ENCODE measurements around the gene THUMPD3.

THUMPD3 gene

GRCh38 chr3:9397906-9398699 is 35.2 kb downstream of the THUMPD3 start:
- DNase-seq, result peak; percentile 36

DNA sequence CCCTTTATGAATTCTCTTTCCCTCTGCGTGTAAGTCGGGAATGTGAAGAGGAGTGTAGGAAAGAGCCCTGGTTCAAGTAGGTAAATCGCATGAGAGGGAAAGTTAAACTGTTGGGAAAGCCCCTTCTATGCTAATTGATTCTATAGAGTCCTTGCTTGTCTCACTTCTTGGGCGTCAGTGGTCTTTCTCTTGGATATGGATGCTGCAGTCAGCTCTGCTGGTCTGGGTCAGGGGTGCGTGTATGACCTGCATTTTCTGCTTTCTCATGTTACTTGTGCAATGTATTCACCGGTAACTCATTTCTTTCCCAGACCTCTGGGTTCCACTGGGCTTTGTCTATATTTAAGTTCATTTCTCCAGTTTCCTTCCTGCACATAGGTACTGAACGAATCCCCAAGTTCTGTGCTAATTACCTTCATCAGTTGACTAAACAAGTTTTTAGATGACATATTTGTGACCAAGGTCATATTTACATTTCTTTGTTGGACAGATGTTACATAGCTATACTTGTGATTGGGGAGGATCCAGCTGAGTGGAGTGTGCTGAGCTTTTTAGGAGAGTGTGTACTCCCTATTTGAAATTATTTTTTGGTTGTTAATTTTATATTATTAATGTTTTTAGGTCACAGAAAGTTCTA is 36.0 kb downstream of the THUMPD3 start:
- DNase-seq, result no peak

GRCh38 chr3:9399337-9399703 is 36.5 kb downstream of the THUMPD3 start:
- no peak for DNase-seq

DNA sequence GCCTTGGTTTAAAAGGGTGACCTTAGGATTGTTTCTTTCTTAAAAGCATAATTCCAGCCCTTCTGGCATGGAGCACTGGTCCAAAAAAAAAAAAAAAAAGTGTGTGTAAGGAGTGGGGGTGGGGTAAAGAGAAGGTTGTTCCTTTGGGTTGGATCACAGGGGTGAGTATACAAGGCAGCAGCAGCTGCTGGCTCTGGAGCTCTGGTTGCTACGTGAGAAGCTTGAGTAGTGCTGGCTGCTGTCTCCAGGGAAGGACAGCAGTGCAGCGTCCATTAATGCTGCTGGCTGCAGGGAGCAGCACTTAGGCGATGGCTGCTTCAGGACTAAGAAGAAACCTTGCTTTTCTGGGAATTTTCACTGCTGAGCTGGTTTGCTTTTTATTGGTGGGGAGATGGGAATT is 36.9 kb downstream of the THUMPD3 start:
- DNase-seq, result no peak

GRCh38 chr3:9400616-9401015 is 37.8 kb downstream of the THUMPD3 start:
- DNase-seq, result no peak

- DNase-seq, result no peak
These were observed 39.1 kb downstream of the THUMPD3 start for GRCh38 chr3:9401986-9402385.

DNA sequence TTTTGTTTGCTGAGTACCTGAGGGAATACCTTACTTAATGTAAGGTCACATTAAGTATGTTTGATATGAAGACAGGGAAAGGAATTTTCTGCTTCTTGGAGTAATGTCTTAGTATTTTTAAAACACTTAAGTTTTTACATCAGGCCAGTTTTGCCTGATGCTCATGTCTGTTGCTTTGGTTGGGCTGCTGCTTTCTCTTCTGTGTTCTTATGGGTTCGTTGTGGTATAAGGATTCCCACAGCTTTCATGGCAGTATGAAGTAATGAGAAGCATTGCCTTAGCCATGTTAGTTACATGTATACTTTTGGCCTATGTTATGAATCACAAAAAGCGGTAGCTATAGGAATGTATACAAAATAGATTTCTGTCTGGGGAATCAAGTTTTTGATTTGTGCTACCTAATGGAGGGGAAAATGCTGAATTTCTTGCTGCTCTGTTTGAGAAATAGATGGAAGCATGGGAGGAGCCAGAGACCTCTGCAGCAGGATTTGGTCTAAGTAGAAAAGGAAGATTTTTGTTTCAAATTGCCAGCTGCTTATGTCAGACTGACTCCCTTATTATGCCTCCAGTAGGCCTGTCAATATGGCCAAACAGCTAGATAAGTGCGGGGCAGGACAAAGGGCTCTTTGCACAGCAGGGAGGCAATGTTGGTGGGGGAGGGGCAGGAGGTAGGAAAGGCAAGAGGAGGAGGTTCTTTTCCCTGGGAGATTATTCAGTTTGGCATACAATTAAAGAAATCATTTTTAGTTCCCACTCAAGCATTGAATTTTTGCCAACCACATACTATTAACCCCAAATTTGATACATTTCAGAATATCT is 39.8 kb downstream of the THUMPD3 start:
- no peak for DNase-seq

DNA sequence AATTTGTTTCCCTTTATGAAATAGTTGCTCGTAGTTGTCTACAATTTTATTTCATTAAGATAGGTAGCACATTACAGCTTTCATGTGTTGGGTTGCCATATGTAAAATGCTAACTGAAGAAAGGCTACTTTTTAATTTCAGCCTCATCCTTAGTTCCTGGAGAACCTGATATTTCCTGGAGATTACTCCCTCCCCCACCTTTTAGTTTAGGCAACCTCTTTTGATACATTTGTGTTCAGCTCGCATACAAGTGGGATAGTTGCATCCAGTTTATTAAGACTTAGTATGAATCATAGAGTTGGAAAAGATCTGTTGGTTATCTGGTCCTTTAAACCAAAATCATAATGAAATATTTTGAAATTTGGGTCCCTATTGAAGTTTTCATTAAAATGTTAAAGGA is 40.6 kb downstream of the THUMPD3 start:
- no peak for DNase-seq

DNA sequence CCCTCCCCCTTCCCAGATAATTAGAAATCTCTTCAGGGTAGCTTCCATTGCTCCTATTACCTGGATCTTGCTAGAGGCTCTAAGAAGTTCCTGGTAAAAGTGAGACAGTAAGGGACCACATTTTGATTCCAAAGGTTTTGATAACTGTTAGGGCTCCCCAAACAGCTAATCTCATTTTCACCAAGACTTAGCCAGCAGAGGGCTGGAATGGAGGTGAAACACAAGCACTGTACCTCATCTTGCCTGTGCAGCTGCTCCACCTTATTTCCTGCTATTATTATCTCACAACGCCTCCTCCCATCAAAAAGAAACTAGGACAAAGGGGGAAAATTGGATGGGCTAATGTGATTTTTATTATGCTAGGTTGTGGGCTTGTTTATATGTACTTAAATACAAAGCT is 41.8 kb downstream of the THUMPD3 start:
- no peak for DNase-seq

DNA sequence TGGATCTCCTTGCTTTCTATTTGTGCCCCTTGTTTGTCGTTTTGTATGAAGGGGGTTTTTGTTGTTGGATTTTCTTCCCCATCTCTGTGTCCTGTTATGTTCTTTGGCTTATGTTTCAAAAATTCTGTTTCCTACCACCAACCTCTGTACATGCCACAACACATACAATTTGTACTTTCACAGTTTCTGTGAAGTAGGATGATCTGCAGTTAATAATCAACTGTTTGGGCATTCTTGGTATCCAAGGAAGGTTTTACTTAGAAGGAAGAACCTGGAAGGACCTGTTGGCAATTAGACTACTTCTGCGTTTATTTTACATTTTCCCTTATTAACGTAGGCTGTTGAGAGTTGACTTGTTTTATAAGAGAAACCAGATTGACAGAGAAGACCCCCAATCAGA is 42.9 kb downstream of the THUMPD3 start:
- no peak for DNase-seq

DNA sequence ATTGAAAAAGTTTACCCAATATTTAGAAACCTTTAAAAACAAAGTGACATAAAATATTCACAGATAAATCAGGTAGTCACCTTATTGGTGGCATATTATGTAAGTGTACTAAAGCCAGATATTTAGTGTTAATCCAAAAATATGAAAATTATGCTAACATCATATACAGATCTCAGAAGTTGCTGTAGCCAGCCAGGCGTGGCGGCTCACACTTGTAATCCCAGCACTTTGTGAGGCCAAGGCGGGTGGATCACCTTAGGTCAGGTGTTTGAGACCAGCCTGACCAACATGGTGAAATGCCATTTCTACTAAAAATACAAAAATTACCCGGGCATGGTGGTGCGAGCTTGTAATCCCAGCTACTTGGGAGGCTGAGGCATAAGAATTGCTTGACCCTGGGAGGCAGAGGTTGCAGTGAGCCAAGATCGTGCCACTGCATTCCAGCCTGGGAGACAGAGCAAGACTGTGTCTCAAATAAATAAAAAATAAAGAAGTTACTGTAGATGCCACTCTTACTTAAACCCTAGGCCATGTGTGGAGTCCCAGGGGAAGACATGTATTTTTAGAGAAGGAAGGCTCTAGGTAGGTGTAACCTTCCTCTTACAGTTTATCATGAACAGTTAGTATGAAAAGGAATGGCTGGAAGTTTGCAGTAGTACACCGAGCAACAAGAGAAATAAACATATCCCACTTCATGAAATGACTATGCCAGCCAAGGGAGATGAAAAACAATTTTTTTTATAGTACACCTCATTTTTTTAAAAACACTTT is 44.2 kb downstream of the THUMPD3 start:
- no peak for DNase-seq

GRCh38 chr3:9408061-9408460 is 45.2 kb downstream of the THUMPD3 start:
- no peak for DNase-seq

- no peak for DNase-seq
These were observed 45.7 kb downstream of the THUMPD3 start for GRCh38 chr3:9408546-9408945.

DNA sequence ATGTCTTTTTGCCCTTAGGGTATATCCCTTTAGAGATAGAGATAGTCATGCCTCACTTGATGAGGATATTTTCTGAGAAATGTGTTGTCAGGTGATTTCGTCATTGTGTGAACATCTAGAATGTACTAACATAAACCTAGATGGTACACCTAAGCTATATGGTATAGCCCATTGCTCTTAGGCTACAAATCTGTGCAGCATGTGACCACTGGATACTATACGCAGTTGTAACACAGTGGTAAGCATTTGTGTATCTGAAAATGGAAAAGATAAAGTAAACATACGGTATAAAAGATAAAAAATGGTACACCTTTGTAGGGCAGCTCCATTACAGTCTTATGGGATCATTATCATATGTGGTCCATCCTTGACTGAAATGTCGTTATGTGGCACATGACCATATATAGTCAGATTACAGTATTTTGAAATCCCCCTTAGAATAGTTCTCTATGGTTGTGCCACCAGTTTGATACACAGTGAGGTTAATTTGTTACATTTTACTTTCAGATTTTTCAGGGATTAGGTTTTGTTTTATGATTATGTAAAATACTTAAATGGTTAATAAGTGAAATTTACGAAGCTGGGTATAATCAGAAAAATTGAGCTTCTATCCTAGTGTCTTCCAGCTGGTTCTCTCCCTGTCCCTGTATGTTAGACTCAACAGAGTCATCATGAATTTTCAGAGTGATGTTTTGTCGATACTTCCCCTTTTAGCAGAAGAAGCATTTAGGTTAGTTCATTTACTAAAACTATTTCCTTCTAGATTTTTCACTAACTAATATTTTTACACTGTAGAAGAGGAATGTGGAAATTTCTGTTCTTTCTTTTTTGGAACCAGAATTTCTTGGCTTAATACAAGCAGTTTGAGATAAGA is 47.4 kb downstream of the THUMPD3 start:
- DNase-seq, result no peak

DNA sequence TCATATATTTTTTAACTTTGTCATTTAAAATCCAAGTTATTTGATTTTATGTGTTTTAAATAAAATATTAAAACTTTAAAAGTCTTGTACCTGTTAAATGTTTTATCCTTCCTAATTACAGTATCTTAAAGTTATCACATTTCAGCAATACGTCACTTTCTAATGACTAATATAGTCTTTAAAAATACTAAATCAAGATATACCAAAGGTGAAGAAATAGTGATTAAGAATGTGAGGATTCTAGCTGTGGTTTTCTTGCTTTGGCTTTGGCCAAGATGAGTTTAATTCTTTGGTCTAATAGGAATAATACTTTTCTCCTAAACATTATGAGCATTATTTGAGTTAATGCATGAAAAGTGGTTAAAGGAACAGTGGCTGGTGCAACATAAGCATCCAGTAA is 48.4 kb downstream of the THUMPD3 start:
- no peak for DNase-seq

GRCh38 chr3:9412293-9412692 is 49.4 kb downstream of the THUMPD3 start:
- no peak for DNase-seq

DNA sequence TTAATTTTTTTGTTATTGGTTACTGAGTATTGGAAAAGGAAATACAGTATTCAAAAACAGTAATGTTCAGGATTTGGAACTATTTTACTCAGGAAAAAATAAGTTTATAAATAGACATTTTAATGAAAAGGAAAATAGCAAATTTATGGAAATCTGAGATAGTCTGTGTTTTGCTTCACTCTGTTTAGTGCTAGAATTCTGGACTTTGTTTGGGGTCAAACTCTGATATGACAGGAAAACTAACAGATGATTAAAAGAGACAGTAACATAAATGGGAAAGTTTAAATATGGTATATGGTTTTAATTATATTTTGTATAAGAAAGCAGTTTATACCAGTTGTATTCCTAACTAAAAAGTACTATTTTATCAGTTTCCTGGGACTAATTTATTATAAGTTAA is 52.0 kb downstream of the THUMPD3 start:
- no peak for DNase-seq

- no peak for DNase-seq
These were observed 52.8 kb downstream of the THUMPD3 start for GRCh38 chr3:9415485-9416138.

DNA sequence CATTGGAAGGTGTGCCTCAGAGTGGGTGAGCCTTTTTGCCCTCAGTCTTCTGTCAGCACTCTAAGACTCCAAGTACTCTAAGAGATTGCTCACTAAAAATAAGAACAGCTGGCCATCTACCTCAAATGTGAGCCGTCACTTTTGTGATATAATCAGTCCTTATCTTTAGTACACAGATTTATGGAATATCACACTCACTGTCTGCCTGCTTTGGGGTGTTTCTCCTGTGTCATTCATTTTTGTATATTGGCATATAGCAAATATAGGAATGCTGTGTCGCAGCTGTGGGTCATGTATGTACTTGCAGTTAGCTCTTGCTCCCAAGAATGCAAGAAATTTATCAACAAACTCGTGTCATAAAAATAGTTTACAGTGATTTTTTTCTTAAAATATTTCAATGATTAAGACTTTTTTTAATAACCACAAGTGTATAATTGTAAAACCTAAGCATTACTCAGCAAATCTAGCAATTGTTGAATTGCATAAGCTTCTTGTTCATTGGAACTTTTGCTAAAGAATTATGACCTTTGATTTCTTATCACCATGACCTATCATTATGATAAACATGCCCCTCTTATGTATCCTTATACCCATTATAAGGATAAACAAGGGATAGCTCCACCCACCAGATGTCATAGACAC is 53.4 kb downstream of the THUMPD3 start:
- no peak for DNase-seq

- no peak for DNase-seq
These were observed 58.1 kb downstream of the THUMPD3 start for GRCh38 chr3:9420850-9421549.

Data from stimulated activated CD4-positive, alpha-beta T cell treated with anti-CD3 and anti-CD28 coated beads, Interleukin-4, amount 100 ng/mL, for 1 hour (primary cell).